HepG2 (cell line): Measurements from ENCODE around the gene SERPINF2. TPM values are rescaled to one million over a fixed set of nuclear protein-coding genes. Genes with fewer than 3 reads are reported as not detected.

Experiments used
- ATAD3A ChIP-seq: sonication (generic); formaldehyde crosslinking; IDR thresholded peaks from 2 replicates; pipeline ENCODE4 v1.4.0; 2020; ENCODE audit warnings: missing genetic modification reagents
- ATF5 ChIP-seq: sonication (generic); formaldehyde crosslinking; IDR thresholded peaks from 2 replicates; pipeline ENCODE4 v1.4.0; 2020; ENCODE audit warnings: mild to moderate bottlenecking, low read depth, missing genetic modification reagents
- EHMT2 ChIP-seq: fragments of 200-600 bp; sonication (generic); IDR thresholded peaks from 2 replicates; pipeline ENCODE4 v1.7.0; 2017; ENCODE audit warnings: antibody characterized with exemption, low read depth, low read length, borderline replicate concordance
- GLI4 ChIP-seq: sonication (generic); formaldehyde crosslinking; IDR thresholded peaks from 2 replicates; pipeline ENCODE4 v1.5.1; 2020; ENCODE audit warnings: missing genetic modification reagents, mild to moderate bottlenecking, moderate library complexity, borderline replicate concordance
- GTF3A ChIP-seq: sonication (generic); formaldehyde crosslinking; conservative IDR thresholded peaks from 2 replicates; pipeline ENCODE4 v1.4.0; 2020; ENCODE audit warnings: mild to moderate bottlenecking, missing genetic modification reagents
- HOXA3 ChIP-seq: sonication (generic); formaldehyde crosslinking; IDR thresholded peaks from 2 replicates; pipeline ENCODE4 v1.5.0; 2020; ENCODE audit warnings: missing genetic modification reagents
- ISX ChIP-seq: sonication (generic); formaldehyde crosslinking; conservative IDR thresholded peaks from 2 replicates; pipeline ENCODE4 v1.5.0; 2020; ENCODE audit warnings: missing genetic modification reagents
- JUN ChIP-seq: sonication (generic); formaldehyde crosslinking; IDR thresholded peaks from 2 replicates; pipeline ENCODE4 v1.4.0; 2020; ENCODE audit warnings: mild to moderate bottlenecking, missing genetic modification reagents
- MED1 ChIP-seq: sonication (generic); formaldehyde crosslinking; IDR thresholded peaks from 2 replicates; pipeline ENCODE4 v1.4.0; 2020; ENCODE audit warnings: missing genetic modification reagents
- NR2C2 ChIP-seq: sonication (generic); formaldehyde crosslinking; IDR thresholded peaks from 2 replicates; pipeline ENCODE4 v1.4.0; 2020; ENCODE audit warnings: missing genetic modification reagents, mild to moderate bottlenecking, moderate library complexity, borderline replicate concordance
- PCBP2 ChIP-seq: fragments of 200-400 bp; formaldehyde crosslinking; optimal IDR thresholded peaks from 2 replicates; pipeline ENCODE3; 2018; ENCODE audit warnings: low read length, low read depth; ENCODE audit not compliant: poor library complexity, severe bottlenecking
- POLR2G ChIP-seq: fragments of 200-400 bp; formaldehyde crosslinking; IDR thresholded peaks from 2 replicates; pipeline ENCODE4 v1.6.1; 2018; ENCODE audit warnings: mild to moderate bottlenecking, low read depth, low read length, moderate library complexity
- REPIN1 ChIP-seq: sonication (generic); formaldehyde crosslinking; IDR thresholded peaks from 2 replicates; pipeline ENCODE4 v1.8.0; 2022; ENCODE audit warnings: missing genetic modification reagents, low read depth, mild to moderate bottlenecking, borderline replicate concordance
- RFX5 ChIP-seq: IDR thresholded peaks from 2 replicates; pipeline ENCODE4 v1.6.1; 2011; ENCODE audit warnings: low read depth, low read length, improper control_type of control experiment
- SNAI1 ChIP-seq: sonication (generic); formaldehyde crosslinking; IDR thresholded peaks from 2 replicates; pipeline ENCODE4 v1.5.0; 2020; ENCODE audit warnings: mild to moderate bottlenecking, missing genetic modification reagents, borderline replicate concordance
- SNRNP70 ChIP-seq: fragments of 200-400 bp; formaldehyde crosslinking; IDR thresholded peaks from 2 replicates; pipeline ENCODE4 v1.6.1; 2017; ENCODE audit warnings: mild to moderate bottlenecking, low read depth, low read length, moderate library complexity
- TEAD2 ChIP-seq: sonication (generic); formaldehyde crosslinking; IDR thresholded peaks from 2 replicates; pipeline ENCODE4 v1.9.0; 2021; ENCODE audit warnings: missing genetic modification reagents
- ZBTB39 ChIP-seq: sonication (generic); formaldehyde crosslinking; IDR thresholded peaks from 2 replicates; pipeline ENCODE4 v1.5.0; 2020; ENCODE audit warnings: missing genetic modification reagents
- ZNF274 ChIP-seq: sonication (generic); formaldehyde crosslinking; IDR thresholded peaks from 2 replicates; pipeline ENCODE4 v1.5.1; 2020; ENCODE audit warnings: mild to moderate bottlenecking, missing genetic modification reagents
- ZNF329 ChIP-seq: sonication (generic); formaldehyde crosslinking; IDR thresholded peaks from 2 replicates; pipeline ENCODE4 v1.9.0; 2021; ENCODE audit warnings: low read depth, mild to moderate bottlenecking, missing genetic modification reagents
- ZNF652 ChIP-seq: IDR thresholded peaks from 2 replicates; pipeline ENCODE4 v1.6.1; 2016; ENCODE audit warnings: low read depth, borderline replicate concordance
- ZNF839 ChIP-seq: sonication (generic); formaldehyde crosslinking; IDR thresholded peaks from 2 replicates; pipeline ENCODE4 v1.4.0; 2020; ENCODE audit warnings: missing genetic modification reagents, mild to moderate bottlenecking, borderline replicate concordance
- polyA plus RNA-seq, 8 experiments: library from polyadenylated mRNA; depleted of rRNA in 3 of 8; stranded (reverse) in 7 of 8; unstranded in 1 of 8; fragments of >200 nt; fragmentation: Illumina TruSeq in 4 of 8; extraction: Trizol in 4 of 8; gene quantifications; 2 replicates each; pipeline versions ENCODE4 v1.2.1 to v1.2.3, GENCODE V29; 2011 to 2016; ENCODE audit warnings: low read depth in 4 of 8, missing spikeins in 1 of 8, mixed read lengths in 1 of 8; ENCODE audit not compliant: insufficient read depth in 1 of 8
- total RNA-seq, 5 experiments: library from RNA; depleted of rRNA; stranded (reverse); fragments of >200 nt; fragmentation: Illumina TruSeq; extraction: Trizol; gene quantifications; 2 replicates each; pipeline ENCODE4 v1.2.3, GENCODE V29; 2016; ENCODE audit warnings: low read depth in 1 of 5
- TF ChIP-seq, protein P1 (sequence below): sonication (generic); formaldehyde crosslinking; IDR thresholded peaks from 2 replicates; pipeline ENCODE4 v1.4.0; 2020; ENCODE audit warnings: missing genetic modification reagents, borderline replicate concordance
- TF ChIP-seq, protein P2 (sequence below): sonication (generic); formaldehyde crosslinking; IDR thresholded peaks from 2 replicates; pipeline ENCODE4 v1.4.0; 2020; ENCODE audit warnings: mild to moderate bottlenecking, missing genetic modification reagents

SERPINF2 gene
- total and polyA plus RNA-seq, 2 of the 13 experiments (the other 11 are each of a cell fraction or from before 2014, with no cell fraction given) = 309 to 548 TPM

DNA sequence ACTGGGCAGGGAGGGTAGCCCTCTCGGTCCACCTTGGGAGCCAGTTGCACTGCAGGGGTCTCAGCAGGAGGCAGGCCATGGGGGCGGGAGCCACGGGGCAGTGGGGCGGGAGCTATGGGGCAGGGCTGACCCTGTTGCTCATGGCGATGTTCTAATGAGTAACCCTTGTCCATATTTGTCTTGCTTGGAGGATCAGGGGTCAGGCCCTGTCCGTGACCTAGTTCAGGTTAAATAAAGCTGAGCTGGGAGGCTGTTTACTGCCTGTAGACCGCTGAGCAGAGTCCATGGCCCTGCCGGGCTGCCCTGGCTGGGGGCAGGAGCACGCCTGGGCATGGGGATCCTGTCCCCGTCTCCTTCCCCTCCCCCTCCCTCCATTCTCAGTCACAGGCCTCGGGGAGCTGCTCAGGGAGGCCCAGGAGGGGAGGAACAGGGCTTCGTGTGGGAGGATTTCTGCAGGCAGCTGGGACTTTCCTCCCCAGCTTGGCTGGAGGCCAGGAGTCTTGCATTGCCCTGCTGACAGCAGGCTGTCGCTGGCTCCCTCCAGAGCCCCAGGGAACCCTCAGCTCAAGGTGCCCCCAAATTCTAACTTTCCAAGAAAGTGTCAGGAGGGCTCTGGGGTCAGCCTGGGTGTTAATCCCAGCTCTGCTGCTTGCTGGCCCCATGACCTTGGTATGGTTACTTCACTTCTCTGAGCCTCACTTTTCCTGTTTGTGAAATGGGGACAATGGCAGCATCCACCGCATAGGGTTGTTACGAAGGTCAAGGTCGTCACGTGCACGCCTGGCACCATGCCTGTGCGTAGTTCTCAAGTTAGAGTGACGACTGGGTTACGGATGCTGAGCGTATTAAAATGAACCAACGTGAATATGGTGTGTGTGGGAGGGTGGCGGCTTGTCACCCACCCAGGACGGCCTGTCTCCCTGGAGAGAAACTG is 6.1 kb upstream of the SERPINF2 start (continued):
- TF ChIP-seq ZNF274 (CRISPR knock-in tag) (no peak; the same call in 1 of the 2 replicates), ZNF652 (CRISPR knock-in tag) (peak; percentile 17; the same call in 1 of the 2 replicates), REPIN1 (CRISPR knock-in tag) (peak; percentile 63; the same call in 1 of the 2 replicates), SNRNP70 (no peak), ISX (CRISPR knock-in tag) (no peak; the same call in 1 of the 2 replicates), TEAD2 (no peak), NR2C2 (CRISPR knock-in tag) (peak; percentile 92), GLI4 (CRISPR knock-in tag) (no peak), ZNF329 (CRISPR knock-in tag) (0 out of 2 replicates have a peak, but pooled peaks have one; percentile 72), POLR2G (peak; percentile 59; the same call in 1 of the 2 replicates), ZNF839 (no peak), EHMT2 (no peak), RFX5 (peak; percentile 19; the same call in 1 of the 2 replicates), MED1 (CRISPR knock-in tag) (peak; percentile 97), JUN (CRISPR knock-in tag) (peak; percentile 80), HOXA3 (CRISPR knock-in tag) (peak; percentile 67), GTF3A (CRISPR knock-in tag) (no peak), SNAI1 (CRISPR knock-in tag) (peak; percentile 83; the same call in 1 of the 2 replicates), PCBP2 (no peak), ZBTB39 (CRISPR knock-in tag) (0 out of 2 replicates have a peak, but pooled peaks have one; percentile 55), ATAD3A (CRISPR knock-in tag) (no peak), ATF5 (CRISPR knock-in tag) (no peak)
- TF ChIP-seq, protein P1, sequence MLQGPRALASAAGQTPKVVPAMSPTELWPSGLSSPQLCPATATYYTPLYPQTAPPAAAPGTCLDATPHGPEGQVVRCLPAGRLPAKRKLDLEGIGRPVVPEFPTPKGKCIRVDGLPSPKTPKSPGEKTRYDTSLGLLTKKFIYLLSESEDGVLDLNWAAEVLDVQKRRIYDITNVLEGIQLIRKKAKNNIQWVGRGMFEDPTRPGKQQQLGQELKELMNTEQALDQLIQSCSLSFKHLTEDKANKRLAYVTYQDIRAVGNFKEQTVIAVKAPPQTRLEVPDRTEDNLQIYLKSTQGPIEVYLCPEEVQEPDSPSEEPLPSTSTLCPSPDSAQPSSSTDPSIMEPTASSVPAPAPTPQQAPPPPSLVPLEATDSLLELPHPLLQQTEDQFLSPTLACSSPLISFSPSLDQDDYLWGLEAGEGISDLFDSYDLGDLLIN (CRISPR knock-in tag) = no peak
- TF ChIP-seq, protein P2, sequence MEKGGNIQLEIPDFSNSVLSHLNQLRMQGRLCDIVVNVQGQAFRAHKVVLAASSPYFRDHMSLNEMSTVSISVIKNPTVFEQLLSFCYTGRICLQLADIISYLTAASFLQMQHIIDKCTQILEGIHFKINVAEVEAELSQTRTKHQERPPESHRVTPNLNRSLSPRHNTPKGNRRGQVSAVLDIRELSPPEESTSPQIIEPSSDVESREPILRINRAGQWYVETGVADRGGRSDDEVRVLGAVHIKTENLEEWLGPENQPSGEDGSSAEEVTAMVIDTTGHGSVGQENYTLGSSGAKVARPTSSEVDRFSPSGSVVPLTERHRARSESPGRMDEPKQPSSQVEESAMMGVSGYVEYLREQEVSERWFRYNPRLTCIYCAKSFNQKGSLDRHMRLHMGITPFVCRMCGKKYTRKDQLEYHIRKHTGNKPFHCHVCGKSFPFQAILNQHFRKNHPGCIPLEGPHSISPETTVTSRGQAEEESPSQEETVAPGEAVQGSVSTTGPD (CRISPR knock-in tag) = 0 out of 2 replicates have a peak, but pooled peaks have one; percentile 22
